Fibroblast of pulmonary artery (primary cell): ENCODE measurements around the gene DHPS.
A peak's percentile ranks its signal among the peaks of the same experiment; 100 is the strongest.
"Not testable (repeated sequence)": the region's sequence is repeated elsewhere in the genome, so short reads cannot be mapped to it uniquely, and the experiment has no call there.

ENCODE experiments used
- DNase-seq: peaks from one replicate; pipeline ENCODE4 v3.0.0-alpha.2; 2010; ENCODE audit warnings: low read depth
- H3K4me3 ChIP-seq: replicated peaks from 2 replicates; pipeline ENCODE4 v1.5.1; 2011; ENCODE audit warnings: low read depth, mild to moderate bottlenecking, control low read depth, low read length, moderate library complexity
- CTCF ChIP-seq: IDR thresholded peaks from 2 replicates; pipeline ENCODE4 v1.5.1; 2011; ENCODE audit warnings: mild to moderate bottlenecking, control low read depth, low read length, inconsistent platforms; ENCODE audit errors: missing control alignments

Gene DHPS

DNA sequence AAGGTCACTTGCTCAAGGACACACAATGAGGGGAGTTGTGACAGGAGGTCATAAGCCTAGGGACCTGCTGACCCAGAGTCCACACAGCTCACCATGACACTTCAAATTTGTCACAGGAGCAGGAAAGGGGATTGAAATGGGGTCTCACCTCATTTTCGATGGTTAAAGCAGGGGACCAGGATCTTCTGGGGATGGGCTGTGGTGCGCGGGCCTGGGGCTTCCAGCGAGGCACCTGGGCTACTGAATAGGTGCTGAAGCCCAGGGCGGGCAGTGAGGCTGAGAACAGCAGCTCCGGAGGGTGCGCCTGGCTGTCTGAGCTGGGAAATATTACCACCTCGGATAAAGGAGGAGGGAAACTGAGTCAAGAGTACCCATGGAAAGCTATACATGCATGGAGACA lies 26.1 kb downstream of the DHPS start:
- H3K4me3 ChIP-seq = no peak overlapping the region
- DNase-seq = no peak
- TF ChIP-seq CTCF = no peak

DNA sequence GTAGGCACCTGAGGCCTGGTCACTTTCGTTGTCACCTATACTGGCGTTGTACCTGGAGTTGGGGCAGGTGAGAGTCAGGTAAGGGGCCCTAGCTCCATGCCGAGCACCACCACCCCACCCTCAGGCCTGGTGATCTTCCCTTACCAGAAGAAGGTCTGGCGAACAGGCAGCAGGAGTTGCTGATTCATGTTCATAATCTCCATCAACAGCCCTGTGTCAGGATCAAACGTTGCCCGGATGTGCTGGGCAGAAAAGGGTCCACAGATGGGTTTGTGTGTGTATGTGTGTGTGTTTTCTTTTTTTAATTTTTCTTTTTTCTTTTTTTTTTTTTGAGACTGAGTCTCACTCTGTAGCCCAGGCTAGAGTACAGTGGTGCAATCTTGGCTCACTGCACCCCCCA lies 29.5 kb downstream of the DHPS start:
- no peak for TF ChIP-seq CTCF
- no peak for DNase-seq
- no peak overlapping the region for H3K4me3 ChIP-seq

- no peak for TF ChIP-seq CTCF
- no peak for DNase-seq
- no peak overlapping the region for H3K4me3 ChIP-seq
These were observed 31.7 kb downstream of the DHPS start for GRCh38 chr19:12649941-12650340.

- no peak for DNase-seq
- H3K4me3 ChIP-seq = peak overlapping the region; percentile 9
- peak; percentile 22 for TF ChIP-seq CTCF
These were observed 33.6 kb downstream of the DHPS start for GRCh38 chr19:12648088-12648487.

DNA sequence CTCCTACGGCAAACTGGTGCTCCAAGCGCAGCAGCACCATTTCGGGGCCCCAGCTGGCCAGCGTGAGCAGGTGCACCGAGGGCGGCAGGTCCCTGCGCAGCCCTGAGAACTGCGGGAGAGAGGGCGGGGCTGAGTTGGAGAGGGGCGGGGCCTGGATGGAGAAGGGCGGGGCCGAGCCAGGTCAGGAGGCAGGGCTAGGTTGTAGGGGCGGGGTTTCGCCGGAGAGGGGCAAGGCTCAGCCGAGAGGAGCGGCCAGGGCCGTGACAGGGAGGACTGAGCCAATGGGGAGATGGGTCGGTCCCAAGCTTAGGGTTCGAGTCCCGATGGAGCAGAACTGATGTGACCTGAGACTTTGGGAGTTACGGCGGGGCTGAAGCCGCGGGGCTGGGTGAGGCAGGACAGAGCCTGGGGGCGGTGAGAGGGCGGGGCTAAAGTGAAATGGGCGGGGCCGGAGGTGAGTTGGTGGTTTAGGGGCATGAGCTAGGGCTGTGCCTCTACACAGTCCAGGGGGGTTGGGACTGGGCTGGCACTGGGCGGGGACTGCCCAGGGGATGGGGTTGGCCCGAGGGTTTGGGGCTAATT lies 34.1 kb downstream of the DHPS start:
- no peak for TF ChIP-seq CTCF
- peak; percentile 46 for DNase-seq
- peak overlapping the region; percentile 9 for H3K4me3 ChIP-seq

DNA sequence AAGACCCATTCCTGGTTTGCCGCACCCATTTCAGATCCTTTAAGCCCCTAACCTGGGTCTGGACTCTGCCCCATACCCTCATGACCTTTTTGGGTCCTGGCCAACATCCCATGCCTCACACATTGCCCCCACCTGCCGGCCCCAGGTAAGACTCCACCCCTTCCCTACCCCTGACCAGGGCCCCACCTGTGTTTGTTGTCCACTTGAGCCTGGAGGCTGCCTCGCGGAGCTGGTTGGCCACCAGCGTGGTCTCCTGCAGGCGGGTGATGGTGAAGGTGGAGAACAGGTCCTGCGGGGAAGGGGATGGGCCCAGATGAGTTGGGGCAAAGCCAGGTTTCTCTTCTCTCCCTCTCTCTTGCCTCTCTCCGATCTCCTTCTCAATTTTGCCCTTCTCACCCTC lies 34.6 kb downstream of the DHPS start:
- no peak for DNase-seq
- no peak for TF ChIP-seq CTCF
- no peak overlapping the region for H3K4me3 ChIP-seq

DNA sequence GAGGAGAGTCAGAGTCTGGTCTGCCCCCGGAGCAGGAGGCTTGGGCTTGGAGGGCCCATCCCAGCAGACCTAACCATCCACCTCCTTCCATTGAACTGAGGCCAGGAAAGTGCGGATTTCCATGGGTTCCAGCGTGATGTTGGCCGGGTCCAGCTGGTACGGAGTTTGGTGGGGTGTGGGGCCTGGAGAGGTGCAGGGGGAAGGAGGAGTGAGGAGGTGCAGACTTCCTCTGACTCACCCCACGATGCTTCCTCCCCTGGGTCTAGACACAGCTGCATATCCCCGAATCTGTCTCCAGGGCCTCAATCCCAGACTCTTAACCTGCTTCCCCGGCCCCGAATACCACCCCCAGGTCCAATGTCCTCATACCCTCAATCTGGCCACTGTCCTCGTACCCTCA lies 35.1 kb downstream of the DHPS start:
- no peak overlapping the region for H3K4me3 ChIP-seq

GRCh38 chr19:12643716-12644115 lies 38.0 kb downstream of the DHPS start:
- not testable (repeated sequence) for DNase-seq, H3K4me3 ChIP-seq

More for the DNA sequence above, 35.1 kb downstream of the DHPS start:
- no peak for DNase-seq
- TF ChIP-seq CTCF = no peak
